ENCODE data around the gene MTFMT.

DNA sequence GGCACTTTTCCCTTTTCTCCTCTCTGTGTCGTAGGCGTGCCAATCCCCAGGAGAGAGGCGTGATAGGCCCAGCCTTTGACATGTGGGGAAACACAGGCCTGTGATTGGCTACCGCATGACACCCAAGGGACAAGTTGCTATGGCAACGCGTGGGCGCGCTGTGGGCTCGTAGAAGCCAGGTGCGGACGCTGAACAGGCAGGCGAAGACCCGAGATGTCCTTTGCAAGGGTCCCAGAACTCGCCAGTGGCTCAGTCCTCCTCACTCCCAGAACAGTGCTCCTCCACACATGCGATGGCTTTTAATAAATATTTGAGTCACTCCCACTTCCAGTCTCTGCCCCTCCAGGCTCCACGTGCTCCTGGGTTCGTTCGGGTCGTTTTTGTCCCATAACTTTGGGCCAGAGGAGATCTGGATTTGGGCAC is 20.0 kb upstream of the MTFMT start:
- TF ChIP-seq YY1 (IDR thresholded peaks at IDR 0.05; ENCODE audit: insufficient read depth, insufficient read length): no peak
- no peak for TF ChIP-seq SUZ12 (IDR thresholded peaks at IDR 0.05; ENCODE audit: extremely low read depth, insufficient read depth, insufficient read length)
- no peak for TF ChIP-seq ZNF274 (IDR thresholded peaks at IDR 0.05; ENCODE audit: low read depth, low read length)

Measured in NT2/D1 (cell line).